H9 (cell line): ENCODE measurements around the gene ABCG2. TPM values are rescaled to one million over a fixed set of nuclear protein-coding genes. Genes with fewer than 3 reads are reported as not detected.

Source experiments
- DNase-seq: peaks from one replicate; pipeline ENCODE4 v3.0.0-alpha.2; 2017
- H2AFZ ChIP-seq: one replicate; pipeline ENCODE4 v1.6.1; 2013; ENCODE audit warnings: mild to moderate bottlenecking, low read length, control low read depth, moderate library complexity
- H2AK5ac ChIP-seq: 2 replicates; pipeline ENCODE4 v1.6.1; 2013; ENCODE audit warnings: low read length, control low read depth, mixed read lengths; ENCODE audit not compliant: insufficient read length
- H2BK120ac ChIP-seq: one replicate; pipeline ENCODE4 v1.6.1; 2013; ENCODE audit warnings: low read depth, mild to moderate bottlenecking, low read length, control low read depth, inconsistent platforms; ENCODE audit not compliant: poor library complexity, severe bottlenecking
- H2BK12ac ChIP-seq: 2 replicates; pipeline ENCODE4 v1.6.1; 2013; ENCODE audit warnings: low read length, control low read depth, mixed read lengths, low read depth; ENCODE audit not compliant: insufficient read length
- H2BK15ac ChIP-seq: 2 replicates; pipeline ENCODE4 v1.6.1; 2013; ENCODE audit warnings: low read depth, low read length, control low read depth
- H2BK20ac ChIP-seq: one replicate; pipeline ENCODE4 v1.6.1; 2013; ENCODE audit warnings: low read depth, mild to moderate bottlenecking, low read length, control low read depth, inconsistent platforms; ENCODE audit not compliant: poor library complexity, severe bottlenecking
- H2BK5ac ChIP-seq: 2 replicates; pipeline ENCODE4 v1.6.1; 2013; ENCODE audit warnings: low read length, control low read depth, mixed read lengths; ENCODE audit not compliant: insufficient read length
- H3K14ac ChIP-seq: 2 replicates; pipeline ENCODE4 v1.6.1; 2013; ENCODE audit warnings: low read length, control low read depth; ENCODE audit not compliant: insufficient read depth
- H3K18ac ChIP-seq: 2 replicates; pipeline ENCODE4 v1.6.1; 2013; ENCODE audit warnings: low read depth, mild to moderate bottlenecking, mixed read lengths, low read length, control low read depth; ENCODE audit not compliant: insufficient read length
- H3K23ac ChIP-seq: 2 replicates; pipeline ENCODE4 v1.6.1; 2013; ENCODE audit warnings: low read length, control low read depth, mixed read lengths, low read depth; ENCODE audit not compliant: insufficient read length
- H3K23me2 ChIP-seq: 2 replicates; pipeline ENCODE4 v1.6.1; 2013; ENCODE audit warnings: low read depth, mild to moderate bottlenecking, mixed read lengths, low read length, control low read depth; ENCODE audit not compliant: insufficient read length, poor library complexity, severe bottlenecking
- H3K27ac ChIP-seq: 2 replicates; pipeline ENCODE4 v1.5.1; 2013; ENCODE audit warnings: low read length, control low read depth, mixed read lengths, low read depth; ENCODE audit not compliant: insufficient read length
- H3K27me3 ChIP-seq: 2 replicates; pipeline ENCODE4 v1.6.1; 2013; ENCODE audit warnings: low read length, control low read depth, inconsistent platforms; ENCODE audit not compliant: insufficient read depth
- H3K4ac ChIP-seq: 2 replicates; pipeline ENCODE4 v1.6.1; 2013; ENCODE audit warnings: low read depth, mild to moderate bottlenecking, control low read depth, inconsistent platforms, low read length, moderate library complexity
- H3K4me1 ChIP-seq: 2 replicates; pipeline ENCODE4 v1.6.1; 2013; ENCODE audit warnings: low read length, control low read depth, inconsistent platforms; ENCODE audit not compliant: insufficient read depth
- H3K4me2 ChIP-seq: 2 replicates; pipeline ENCODE4 v1.6.1; 2013; ENCODE audit warnings: low read length, control low read depth, mixed read lengths; ENCODE audit not compliant: insufficient read length, insufficient read depth
- H3K56ac ChIP-seq: 2 replicates; pipeline ENCODE4 v1.6.1; 2013; ENCODE audit warnings: low read depth, mild to moderate bottlenecking, mixed read lengths, low read length, control low read depth; ENCODE audit not compliant: insufficient read length
- H3K79me1 ChIP-seq: 2 replicates; pipeline ENCODE4 v1.6.1; 2013; ENCODE audit warnings: low read depth, mild to moderate bottlenecking, moderate library complexity, low read length, control low read depth, inconsistent platforms; ENCODE audit not compliant: insufficient read depth, poor library complexity, severe bottlenecking
- H3K79me2 ChIP-seq: 2 replicates; pipeline ENCODE4 v1.6.1; 2013; ENCODE audit warnings: low read length, control low read depth, inconsistent platforms; ENCODE audit not compliant: insufficient read depth
- H3K9ac ChIP-seq: 2 replicates; pipeline ENCODE4 v1.6.1; 2013; ENCODE audit warnings: low read length, control low read depth, mixed read lengths; ENCODE audit not compliant: insufficient read length; ENCODE audit errors: extremely low read depth
- H3K9me3 ChIP-seq: one replicate; pipeline ENCODE4 v1.6.1; 2013; ENCODE audit warnings: low read depth, low read length, inconsistent platforms; ENCODE audit not compliant: control insufficient read depth
- H3T11ph ChIP-seq: one replicate; pipeline ENCODE4 v1.6.1; 2013; ENCODE audit warnings: mild to moderate bottlenecking, low read length, control low read depth, inconsistent platforms
- H4K20me1 ChIP-seq: one replicate; pipeline ENCODE4 v1.6.1; 2013; ENCODE audit not compliant: control insufficient read depth, insufficient read length, insufficient read depth
- H4K5ac ChIP-seq: 2 replicates; pipeline ENCODE4 v1.6.1; 2013; ENCODE audit warnings: low read depth, mild to moderate bottlenecking, mixed read lengths, low read length, control low read depth; ENCODE audit not compliant: insufficient read length
- H4K8ac ChIP-seq: replicated peaks from 2 replicates; pipeline ENCODE4 v1.6.1; 2013; ENCODE audit warnings: low read length, control low read depth, mixed read lengths, low read depth; ENCODE audit not compliant: insufficient read length
- H4K91ac ChIP-seq: 2 replicates; pipeline ENCODE4 v1.6.1; 2013; ENCODE audit warnings: low read depth, mild to moderate bottlenecking, moderate library complexity, mixed read lengths, low read length, control low read depth; ENCODE audit not compliant: insufficient read length
- H3K27ac Mint-ChIP-seq, 3 experiments: 2 replicates in 2 of 3; 3 replicates in 1 of 3; pipeline ENCODE4 v1.8.0; 2020 to 2021; ENCODE audit warnings: mixed read lengths in 3 of 3, mild to moderate bottlenecking in 1 of 3, moderate library complexity in 1 of 3
- H3K27me3 Mint-ChIP-seq: 2 replicates; pipeline ENCODE4 v1.8.0; 2021; ENCODE audit warnings: low read depth, mild to moderate bottlenecking, moderate library complexity, mixed read lengths
- H3K36me3 Mint-ChIP-seq, 3 experiments: 2 replicates in 2 of 3; 3 replicates in 1 of 3; pipeline ENCODE4 v1.8.0; 2020 to 2021; ENCODE audit warnings: low read depth in 3 of 3, mixed read lengths in 3 of 3; ENCODE audit not compliant: insufficient read depth in 1 of 3
- H3K4me1 Mint-ChIP-seq, 2 experiments: 2 replicates each; pipeline ENCODE4 v1.8.0; 2020; ENCODE audit warnings: mixed read lengths in 2 of 2
- H3K4me3 Mint-ChIP-seq, 2 experiments: 2 replicates in 1 of 2; 3 replicates in 1 of 2; pipeline ENCODE4 v1.8.0; 2020 to 2021; ENCODE audit warnings: mild to moderate bottlenecking in 2 of 2, mixed read lengths in 2 of 2, moderate library complexity in 1 of 2
- H3K9me3 Mint-ChIP-seq, 2 experiments: 2 replicates in 1 of 2; 3 replicates in 1 of 2; pipeline ENCODE4 v1.8.0; 2020; ENCODE audit warnings: mild to moderate bottlenecking in 2 of 2, mixed read lengths in 2 of 2, moderate library complexity in 1 of 2
- CTCF ChIP-seq: fragments of 200-600 bp; sonication (generic); conservative IDR thresholded peaks from 3 replicates; pipeline ENCODE4 v1.8.0; 2021; ENCODE audit warnings: antibody characterized with exemption, mild to moderate bottlenecking
- WGBS: extraction: QIAGEN DNeasy Blood & Tissue Kit; methylation state at CpG from one replicate; pipeline ENCODE4 v1.1.7; 2013; ENCODE audit warnings: missing lambda C conversion rate, low lambda C conversion rate, mixed read lengths; ENCODE audit not compliant: insufficient read length; ENCODE audit errors: extremely low coverage; 5-methylcytosine and 5-hydroxymethylcytosine counted together
- total RNA-seq: library from RNA; stranded (reverse); gene quantifications from 2 replicates; pipeline ENCODE4 v1.2.1, GENCODE V29; 2021

The ABCG2 gene
- total RNA-seq, 1 experiment from 2014 or later, result 1.5 TPM

GRCh38 chr4:88054229-88054628 is 104.2 kb downstream of the ABCG2 start:
- DNase-seq, result no peak
- no peaks in the 10 kb centered on the region for H3K27me3 Mint-ChIP-seq
- no peak overlapping the region for H3K18ac ChIP-seq
- no CpG with 5 or more reads among the region's 4 CpGs for WGBS
- no peak overlapping the region for H3K23ac ChIP-seq
- H3K27me3 ChIP-seq, result no peaks in the 10 kb centered on the region
- H4K91ac ChIP-seq, result no peak overlapping the region
- no peaks in the 10 kb centered on the region for H3K9me3 ChIP-seq
- H3K27ac ChIP-seq, result no peak overlapping the region
- H2BK5ac ChIP-seq, result no peak overlapping the region
- H2BK12ac ChIP-seq, result no peak overlapping the region
- H3K56ac ChIP-seq, result no peak overlapping the region
- H2BK20ac ChIP-seq, result no peak overlapping the region
- no peak for TF ChIP-seq CTCF
- no peak overlapping the region for H2BK120ac ChIP-seq
- peaks cover 2% of the 10 kb centered on the region for H4K20me1 ChIP-seq
- peaks cover 13 to 69% (median 48%) of the 10 kb centered on the region in 3 experiments; a peak in 6 of 7 replicates for H3K36me3 Mint-ChIP-seq
- no peaks in the 10 kb centered on the region for H3K79me1 ChIP-seq
- H3K9me3 Mint-ChIP-seq, result no peaks in the 10 kb centered on the region
- no peak overlapping the region for H2AFZ ChIP-seq
- H3K27ac Mint-ChIP-seq, result no peak overlapping the region
- H3K4ac ChIP-seq, result no peak overlapping the region
- H4K8ac ChIP-seq, result no peak overlapping the region
- no peak overlapping the region for H3K9ac ChIP-seq
- no peaks in the 10 kb centered on the region for H3K4me1 ChIP-seq
- no peak overlapping the region for H2AK5ac ChIP-seq
- no peak overlapping the region for H3K14ac ChIP-seq
- no peaks in the 10 kb centered on the region for H3K4me1 Mint-ChIP-seq
- no peak overlapping the region for H3K4me3 Mint-ChIP-seq
- H3K79me2 ChIP-seq, result no peaks in the 10 kb centered on the region
- no peaks in the 10 kb centered on the region for H3K23me2 ChIP-seq
- H3K4me2 ChIP-seq, result no peak overlapping the region
- no peak overlapping the region for H4K5ac ChIP-seq
- H3T11ph ChIP-seq, result no peak overlapping the region
- no peak overlapping the region for H2BK15ac ChIP-seq
